IMR-90 (cell line): ENCODE data around the gene FOSL2.

Source experiments
- CEBPB ChIP-seq: IDR thresholded peaks from 2 replicates; pipeline ENCODE4 v1.6.1; 2012; ENCODE audit warnings: low read depth, low read length, improper control_type of control experiment
- FOS ChIP-seq: fragments of 150-350 bp; IDR thresholded peaks from 2 replicates; pipeline ENCODE4 v1.6.1; 2016; ENCODE audit warnings: low read depth, low read length
- MAFK ChIP-seq: IDR thresholded peaks from 2 replicates; pipeline ENCODE4 v1.6.1; 2012; ENCODE audit warnings: low read depth, low read length, improper control_type of control experiment
- MAZ ChIP-seq: IDR thresholded peaks from 2 replicates; pipeline ENCODE4 v1.6.1; 2012; ENCODE audit warnings: low read depth, mild to moderate bottlenecking, low read length, improper control_type of control experiment, moderate library complexity, borderline replicate concordance
- MXI1 ChIP-seq: IDR thresholded peaks from 2 replicates; pipeline ENCODE4 v1.6.1; 2012; ENCODE audit warnings: low read depth, mild to moderate bottlenecking, low read length, moderate library complexity, borderline replicate concordance
- POLR2A ChIP-seq: IDR thresholded peaks from 2 replicates; pipeline ENCODE4 v1.6.1; 2012; ENCODE audit warnings: mild to moderate bottlenecking, low read depth, low read length
- RAD21 ChIP-seq: IDR thresholded peaks from 2 replicates; pipeline ENCODE4 v1.6.1; 2012; ENCODE audit warnings: low read length, improper control_type of control experiment
- RCOR1 ChIP-seq: IDR thresholded peaks from 2 replicates; pipeline ENCODE4 v1.6.1; 2012; ENCODE audit warnings: mild to moderate bottlenecking, low read length, improper control_type of control experiment; ENCODE audit not compliant: insufficient replicate concordance
- RFX5 ChIP-seq: IDR thresholded peaks from 2 replicates; pipeline ENCODE4 v1.8.0; 2012; ENCODE audit warnings: low read depth, mild to moderate bottlenecking, low read length, moderate library complexity
- SMC3 ChIP-seq: fragments of 150-350 bp; IDR thresholded peaks from 2 replicates; pipeline ENCODE4 v1.6.1; 2016; ENCODE audit warnings: low read depth, mild to moderate bottlenecking, antibody characterized with exemption, low read length, moderate library complexity
- TF ChIP-seq, protein P1 (sequence below): conservative IDR thresholded peaks from 2 replicates; pipeline ENCODE4 v1.5.1; 2012; ENCODE audit warnings: mild to moderate bottlenecking, low read depth, low read length, improper control_type of control experiment
- TF ChIP-seq, protein P2 (sequence below): fragments of 150-350 bp; IDR thresholded peaks from 2 replicates; pipeline ENCODE4 v1.6.1; 2017; ENCODE audit warnings: mild to moderate bottlenecking, antibody characterized with exemption, low read length, low read depth
- TF ChIP-seq, protein P3 (sequence below): fragments of 150-350 bp; IDR thresholded peaks from 2 replicates; pipeline ENCODE4 v1.6.1; 2016; ENCODE audit warnings: low read depth, mild to moderate bottlenecking, low read length, moderate library complexity, borderline replicate concordance

DNA sequence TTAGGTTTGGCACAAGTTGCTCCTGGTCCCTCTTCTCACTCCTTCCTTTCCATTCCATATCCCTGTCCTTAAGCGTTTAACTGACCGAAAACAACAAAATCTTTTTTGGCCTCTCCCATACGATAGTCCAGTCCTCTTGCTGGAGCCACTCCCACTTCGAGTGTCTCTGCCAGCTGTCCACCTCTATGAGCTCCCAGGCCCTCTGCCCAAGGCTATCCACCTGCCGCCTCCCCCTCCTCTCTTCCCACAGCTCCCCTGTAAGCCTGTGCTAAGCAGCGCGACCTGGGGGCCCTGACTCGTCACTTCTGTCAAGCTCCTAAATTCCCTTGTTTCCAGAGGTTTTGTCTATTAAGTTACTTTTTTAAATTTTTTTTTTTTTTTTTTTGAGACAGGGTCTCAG lies 47.0 kb upstream of the FOSL2 start:
- TF ChIP-seq SMC3, result no peak
- TF ChIP-seq, protein P1, sequence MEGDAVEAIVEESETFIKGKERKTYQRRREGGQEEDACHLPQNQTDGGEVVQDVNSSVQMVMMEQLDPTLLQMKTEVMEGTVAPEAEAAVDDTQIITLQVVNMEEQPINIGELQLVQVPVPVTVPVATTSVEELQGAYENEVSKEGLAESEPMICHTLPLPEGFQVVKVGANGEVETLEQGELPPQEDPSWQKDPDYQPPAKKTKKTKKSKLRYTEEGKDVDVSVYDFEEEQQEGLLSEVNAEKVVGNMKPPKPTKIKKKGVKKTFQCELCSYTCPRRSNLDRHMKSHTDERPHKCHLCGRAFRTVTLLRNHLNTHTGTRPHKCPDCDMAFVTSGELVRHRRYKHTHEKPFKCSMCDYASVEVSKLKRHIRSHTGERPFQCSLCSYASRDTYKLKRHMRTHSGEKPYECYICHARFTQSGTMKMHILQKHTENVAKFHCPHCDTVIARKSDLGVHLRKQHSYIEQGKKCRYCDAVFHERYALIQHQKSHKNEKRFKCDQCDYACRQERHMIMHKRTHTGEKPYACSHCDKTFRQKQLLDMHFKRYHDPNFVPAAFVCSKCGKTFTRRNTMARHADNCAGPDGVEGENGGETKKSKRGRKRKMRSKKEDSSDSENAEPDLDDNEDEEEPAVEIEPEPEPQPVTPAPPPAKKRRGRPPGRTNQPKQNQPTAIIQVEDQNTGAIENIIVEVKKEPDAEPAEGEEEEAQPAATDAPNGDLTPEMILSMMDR, result no peak
- TF ChIP-seq POLR2A, result no peak
- TF ChIP-seq, protein P2, sequence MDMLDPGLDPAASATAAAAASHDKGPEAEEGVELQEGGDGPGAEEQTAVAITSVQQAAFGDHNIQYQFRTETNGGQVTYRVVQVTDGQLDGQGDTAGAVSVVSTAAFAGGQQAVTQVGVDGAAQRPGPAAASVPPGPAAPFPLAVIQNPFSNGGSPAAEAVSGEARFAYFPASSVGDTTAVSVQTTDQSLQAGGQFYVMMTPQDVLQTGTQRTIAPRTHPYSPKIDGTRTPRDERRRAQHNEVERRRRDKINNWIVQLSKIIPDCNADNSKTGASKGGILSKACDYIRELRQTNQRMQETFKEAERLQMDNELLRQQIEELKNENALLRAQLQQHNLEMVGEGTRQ, result no peak
- TF ChIP-seq RCOR1, result no peak
- TF ChIP-seq MAFK, result no peak
- no peak for TF ChIP-seq RFX5
- no peak for TF ChIP-seq RAD21
- TF ChIP-seq CEBPB, result no peak
- no peak for TF ChIP-seq FOS
- TF ChIP-seq, protein P3, sequence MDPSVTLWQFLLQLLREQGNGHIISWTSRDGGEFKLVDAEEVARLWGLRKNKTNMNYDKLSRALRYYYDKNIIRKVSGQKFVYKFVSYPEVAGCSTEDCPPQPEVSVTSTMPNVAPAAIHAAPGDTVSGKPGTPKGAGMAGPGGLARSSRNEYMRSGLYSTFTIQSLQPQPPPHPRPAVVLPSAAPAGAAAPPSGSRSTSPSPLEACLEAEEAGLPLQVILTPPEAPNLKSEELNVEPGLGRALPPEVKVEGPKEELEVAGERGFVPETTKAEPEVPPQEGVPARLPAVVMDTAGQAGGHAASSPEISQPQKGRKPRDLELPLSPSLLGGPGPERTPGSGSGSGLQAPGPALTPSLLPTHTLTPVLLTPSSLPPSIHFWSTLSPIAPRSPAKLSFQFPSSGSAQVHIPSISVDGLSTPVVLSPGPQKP, result no peak
- TF ChIP-seq MAZ, result no peak
- TF ChIP-seq MXI1, result no peak
